Activated effector memory CD4-positive, alpha-beta T cell treated with anti-CD3 and anti-CD28 coated beads, Interleukin-2, amount 50 U/mL, for 16 hours (primary cell): Measurements from ENCODE around the gene SLC6A1.

Source experiments
- DNase-seq: peaks from one replicate; pipeline ENCODE4 v3.0.0-alpha.2; 2020

The SLC6A1 gene

DNA sequence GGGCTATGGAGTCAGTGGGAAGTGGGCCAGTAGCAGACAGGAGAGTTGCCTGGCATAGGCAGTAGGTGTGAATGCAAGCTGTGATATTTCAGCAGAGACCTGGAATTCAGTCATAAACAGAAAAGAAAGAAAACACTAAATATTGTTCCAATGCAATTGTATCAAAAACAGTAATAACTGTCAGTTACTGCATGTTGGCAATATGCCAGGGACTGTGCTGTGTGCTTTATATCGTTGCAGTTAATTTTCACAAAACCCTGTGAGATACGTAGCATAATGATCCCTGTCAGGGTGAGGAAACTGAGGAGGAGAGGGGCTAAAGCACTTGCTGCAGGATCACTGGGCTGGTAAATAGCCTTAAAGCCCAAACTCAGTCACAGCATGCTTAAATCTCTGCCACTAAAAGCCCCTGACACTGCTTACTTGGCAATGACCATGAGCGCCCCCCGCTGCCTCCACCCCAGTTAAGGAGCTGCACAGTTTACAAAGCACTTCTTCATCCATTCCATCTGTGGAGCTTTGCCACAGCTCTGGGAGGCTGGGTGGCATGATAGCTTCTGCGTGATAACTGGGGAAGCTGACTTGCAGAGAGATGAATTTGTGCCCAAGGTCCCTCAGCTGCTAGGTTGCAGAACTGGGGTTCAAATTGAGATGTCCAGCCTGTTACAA is 3.9 kb downstream of the SLC6A1 start:
- DNase-seq: no peak

DNA sequence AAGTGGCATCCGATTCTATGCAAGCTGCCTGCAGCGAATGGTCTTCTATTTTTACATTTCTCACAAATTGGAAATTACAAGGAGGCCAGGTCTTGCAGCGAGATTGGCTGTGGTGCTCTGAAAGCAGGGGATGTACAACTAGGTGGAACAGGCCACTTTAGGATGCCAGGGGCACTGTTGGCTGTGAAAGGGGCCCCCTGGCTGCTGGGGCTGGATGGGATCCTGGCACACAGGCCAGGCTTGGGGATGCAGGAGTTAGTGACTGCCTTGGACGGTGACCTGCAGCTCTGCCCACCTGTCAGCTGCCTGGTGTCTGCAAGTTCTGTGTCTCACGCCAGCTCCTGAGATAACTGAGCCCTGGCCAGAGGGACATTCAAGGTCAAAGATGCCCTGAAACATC is 4.6 kb downstream of the SLC6A1 start:
- DNase-seq: no peak

DNA sequence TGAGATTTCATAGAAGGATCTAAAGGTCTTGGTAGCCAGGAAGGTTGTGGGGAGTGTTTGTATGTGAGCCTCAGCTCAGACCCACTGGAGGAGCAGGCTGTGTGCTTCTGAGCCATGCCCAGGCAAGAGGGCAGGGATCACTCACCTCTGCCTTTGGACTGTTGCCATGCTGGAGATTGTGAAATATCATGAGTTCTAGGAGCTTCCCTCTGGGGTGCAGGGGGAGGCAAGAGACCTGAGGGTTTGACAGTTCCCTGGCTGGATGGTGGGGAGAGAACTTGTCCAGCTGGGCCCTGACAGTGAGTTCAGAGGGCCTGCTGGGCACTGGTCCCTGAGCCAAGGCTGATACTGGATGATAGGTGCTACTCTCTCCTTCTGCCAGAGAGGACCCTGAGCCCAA is 6.0 kb downstream of the SLC6A1 start:
- no peak for DNase-seq

DNA sequence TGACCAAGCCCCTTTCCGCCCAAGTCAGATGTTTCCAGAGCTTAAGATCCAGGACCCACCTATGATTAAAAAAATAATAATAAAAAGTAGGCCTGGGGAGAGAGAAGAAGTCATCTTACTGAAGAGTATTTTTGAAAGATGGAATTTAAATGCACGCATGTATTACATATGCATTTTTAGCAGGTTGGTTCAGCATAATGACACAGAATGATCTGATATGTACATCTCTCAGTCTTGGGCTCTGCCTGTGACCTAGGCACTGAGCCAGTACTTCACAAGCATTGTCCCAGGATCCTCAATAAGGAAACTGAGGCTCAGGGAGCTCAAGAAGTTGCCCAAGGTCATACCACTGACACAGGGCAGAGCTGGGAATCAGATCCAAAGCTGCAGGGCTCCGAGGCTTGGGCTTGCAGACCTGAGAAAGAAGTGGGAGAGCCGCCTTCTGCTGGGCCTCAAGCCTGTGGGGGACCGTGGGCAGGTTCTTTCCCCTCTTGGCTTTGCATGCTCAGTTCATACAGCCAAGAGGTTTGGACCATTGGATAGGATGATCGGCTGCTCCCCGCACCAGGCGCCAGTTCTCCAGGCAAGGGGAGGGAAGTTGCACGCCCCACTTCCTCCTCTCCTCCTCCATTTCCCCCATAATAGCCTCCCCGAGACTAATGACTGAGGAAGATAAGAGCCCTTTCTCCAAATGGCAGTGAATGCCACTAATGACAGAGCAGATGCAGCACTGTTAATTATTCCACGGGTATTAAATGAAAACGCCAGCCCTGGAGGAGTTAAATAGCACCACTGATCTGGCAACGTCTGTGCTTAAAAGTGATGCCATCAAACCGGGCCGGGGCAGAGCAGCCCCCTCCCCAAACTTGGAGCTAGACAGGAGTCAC is 6.9 kb downstream of the SLC6A1 start:
- DNase-seq: no peak

DNA sequence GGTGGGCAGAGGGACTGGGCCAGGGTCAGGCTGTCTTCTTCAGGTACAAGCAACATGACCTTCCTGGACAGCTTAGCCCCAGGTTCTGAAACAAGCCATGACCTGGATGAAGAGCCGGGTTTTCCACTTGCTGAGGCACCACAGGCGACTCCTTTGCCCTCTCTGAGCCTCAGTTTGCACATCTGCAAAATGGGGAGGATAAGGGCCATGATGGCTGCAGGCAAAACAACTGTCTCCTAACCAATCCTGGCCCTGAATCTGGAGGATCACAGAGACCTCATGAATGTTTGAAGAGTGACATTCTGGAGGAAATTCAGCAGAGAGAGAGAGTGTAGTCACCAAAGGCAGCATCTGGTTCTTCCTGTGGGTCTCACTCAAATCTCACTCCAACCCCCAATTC is 8.0 kb downstream of the SLC6A1 start:
- DNase-seq: no peak

DNA sequence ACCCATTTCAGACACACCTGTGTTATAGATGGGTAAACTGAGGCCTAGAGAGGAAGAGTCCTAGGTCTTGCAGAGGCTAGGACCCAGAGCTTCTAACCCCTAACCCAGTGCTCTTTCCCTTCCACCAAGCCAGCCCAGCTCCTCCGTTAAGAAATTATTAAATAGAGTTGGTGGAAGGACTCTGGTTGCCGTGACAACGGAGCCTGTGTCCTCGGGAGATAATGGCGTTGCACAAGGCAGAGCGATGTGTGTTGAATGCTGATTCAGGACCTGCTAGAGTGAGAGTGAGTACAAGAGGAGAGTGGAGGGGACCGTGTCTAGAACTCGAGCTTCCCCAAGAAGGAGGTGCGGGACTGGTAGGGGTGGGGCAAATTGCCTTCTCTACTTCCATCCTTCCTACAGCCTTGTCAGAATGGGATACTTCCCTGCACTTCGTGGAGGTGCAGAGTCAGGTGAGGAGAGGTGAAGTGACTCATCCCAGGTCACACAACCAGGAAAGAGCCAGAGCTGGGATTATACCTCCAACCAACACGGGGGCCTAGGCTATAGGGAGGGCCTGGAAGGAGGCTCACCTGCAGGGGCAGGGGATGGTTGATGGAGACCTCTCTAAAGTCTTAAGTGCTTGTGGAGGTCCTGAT is 8.6 kb downstream of the SLC6A1 start:
- no peak for DNase-seq

DNA sequence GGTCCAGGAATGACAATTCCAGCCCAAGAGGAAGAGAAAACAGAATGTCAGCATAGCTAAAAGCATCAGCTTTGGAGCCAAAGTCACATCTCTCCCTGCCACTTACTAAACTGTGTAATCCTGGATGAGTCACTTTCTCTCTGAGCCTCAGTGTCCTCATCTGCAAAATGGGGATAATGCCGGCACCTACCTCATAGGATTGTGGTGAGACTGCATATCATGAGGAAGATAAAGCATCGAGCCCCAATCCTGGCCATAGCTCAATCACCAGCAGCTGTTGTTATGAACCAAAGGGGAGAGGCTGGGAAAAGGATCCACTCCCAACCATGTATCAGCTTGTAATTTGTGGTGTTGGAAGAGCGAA is 9.1 kb downstream of the SLC6A1 start:
- DNase-seq: no peak

DNA sequence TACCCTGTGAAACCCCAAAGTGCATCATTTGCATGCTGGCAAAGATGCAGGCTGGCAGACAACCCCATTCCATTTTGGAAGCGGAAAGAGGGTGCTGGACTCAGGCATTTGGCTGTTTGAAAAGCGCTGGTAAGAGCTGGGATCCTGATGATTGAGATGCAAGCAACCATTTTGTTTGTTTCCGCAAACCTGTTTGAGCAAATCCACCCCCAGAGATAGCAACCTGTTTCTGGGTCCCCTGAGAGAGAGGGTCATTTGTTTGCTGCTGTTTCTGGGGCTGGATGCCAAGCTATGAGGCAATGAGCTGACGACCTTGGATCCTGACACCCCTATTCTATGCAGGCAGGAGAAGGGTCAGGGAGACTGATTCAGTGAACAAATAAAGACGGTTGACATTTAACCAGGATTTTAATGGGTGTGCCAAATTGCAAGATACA is 9.8 kb downstream of the SLC6A1 start:
- DNase-seq: no peak

DNA sequence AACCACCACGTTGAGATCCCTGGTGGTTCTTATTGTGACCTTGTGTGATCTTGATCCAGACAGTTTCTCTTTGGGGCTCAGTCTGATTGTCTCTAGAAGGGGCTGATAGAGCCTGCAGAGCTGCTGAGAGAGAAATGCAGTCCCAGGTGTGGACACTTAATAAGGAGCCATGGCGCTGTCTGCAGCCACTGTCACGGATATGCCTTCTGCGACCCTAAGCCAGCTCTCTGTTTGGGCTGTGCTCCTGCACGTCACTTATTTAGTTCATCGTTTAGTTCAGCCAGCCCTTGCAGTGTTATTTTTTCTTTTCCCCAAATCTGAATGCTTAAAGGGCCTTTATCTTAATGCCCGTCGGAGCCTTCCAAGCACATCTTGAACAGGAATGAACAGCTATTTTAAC is 12.0 kb downstream of the SLC6A1 start:
- no peak for DNase-seq

DNA sequence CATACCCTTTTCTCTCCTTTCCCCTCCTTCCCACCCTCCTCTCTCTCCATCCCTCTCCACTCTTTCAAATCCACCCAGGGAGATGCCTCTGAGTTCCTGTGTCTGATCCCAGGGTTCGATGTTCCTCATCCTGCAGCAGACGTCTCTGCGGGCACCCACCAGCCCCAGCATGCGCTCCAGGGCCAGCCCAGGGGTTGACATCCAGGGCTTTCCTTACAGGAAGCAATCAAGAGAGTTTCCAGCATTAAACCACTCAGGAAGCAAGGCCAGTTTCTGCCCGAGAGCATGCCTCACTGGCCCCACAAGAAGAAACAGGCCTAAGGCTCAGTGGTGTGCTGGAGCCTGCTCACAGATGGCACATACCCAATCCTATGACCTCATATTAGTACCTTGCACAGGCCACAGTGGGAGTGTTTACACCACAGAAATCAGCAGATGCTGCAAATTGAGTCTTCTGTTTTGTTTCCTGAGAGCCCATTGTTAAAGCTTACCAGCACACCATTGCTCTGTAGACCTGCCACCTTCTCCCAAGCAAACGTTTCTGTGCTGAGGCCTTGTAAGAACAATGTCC is 13.2 kb downstream of the SLC6A1 start:
- no peak for DNase-seq

DNA sequence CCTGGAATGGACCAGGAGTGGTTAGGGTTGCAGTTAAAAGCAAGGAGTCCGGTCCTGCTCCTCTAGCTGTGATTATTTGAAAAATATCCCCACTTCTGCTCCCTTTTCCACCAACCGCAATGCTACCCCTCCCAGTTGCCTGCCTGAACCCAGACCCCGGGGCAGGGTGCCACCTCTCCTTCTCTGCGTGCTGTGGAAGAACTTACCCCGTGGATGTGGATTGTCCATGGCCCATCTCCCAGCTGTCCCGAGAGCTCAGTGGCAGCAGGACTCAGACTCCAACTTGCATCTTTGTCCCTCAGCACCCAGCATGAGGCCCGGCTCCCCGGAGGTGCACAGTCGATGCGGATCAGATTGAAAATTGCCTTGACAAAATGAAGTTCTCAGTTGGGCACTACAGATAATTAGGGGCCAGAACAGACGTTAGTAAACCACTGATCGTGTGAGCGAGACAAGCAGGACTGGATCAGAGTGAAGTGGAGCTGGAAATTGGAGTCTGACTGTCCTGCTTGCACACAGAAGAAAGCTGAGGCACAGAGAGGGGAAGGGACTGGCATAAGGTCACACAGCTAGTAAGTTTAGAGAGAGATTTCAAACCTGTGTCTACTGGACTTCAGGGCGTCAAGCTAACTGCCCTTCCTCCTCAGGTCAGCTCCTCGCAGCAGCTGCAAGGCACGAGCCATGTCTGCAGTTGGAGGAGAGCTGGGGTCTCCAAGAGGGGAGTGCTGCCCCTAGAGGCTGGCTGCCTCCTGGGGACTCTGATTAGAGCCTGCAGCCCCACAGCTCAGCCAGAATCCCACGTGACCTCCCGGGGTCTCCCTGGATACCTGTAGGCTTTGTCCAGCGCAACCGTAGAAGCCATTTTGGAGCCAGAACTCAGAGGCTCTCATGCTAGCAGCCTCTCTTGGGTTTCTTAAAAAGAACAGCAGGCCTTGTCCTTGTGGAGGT is 14.7 kb downstream of the SLC6A1 start:
- no peak for DNase-seq

DNA sequence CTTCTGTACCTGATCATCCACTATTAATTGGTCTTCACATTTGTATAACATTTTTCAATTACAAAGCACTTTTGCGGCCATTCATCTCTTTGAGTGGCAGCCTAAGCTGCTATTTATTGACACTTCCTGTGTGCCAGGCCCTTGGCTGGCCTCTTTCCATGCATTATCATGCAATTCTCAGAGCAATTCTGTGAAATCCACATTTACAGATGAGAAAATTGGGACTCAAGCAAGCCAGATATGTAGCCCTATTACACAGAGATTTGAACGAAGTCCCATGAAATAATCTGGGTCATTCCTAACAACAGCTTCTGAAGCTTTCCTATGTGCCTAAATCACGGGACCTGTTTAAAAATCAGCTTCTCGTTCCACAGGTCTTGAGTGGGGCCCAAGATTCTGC is 17.4 kb downstream of the SLC6A1 start:
- no peak for DNase-seq

DNA sequence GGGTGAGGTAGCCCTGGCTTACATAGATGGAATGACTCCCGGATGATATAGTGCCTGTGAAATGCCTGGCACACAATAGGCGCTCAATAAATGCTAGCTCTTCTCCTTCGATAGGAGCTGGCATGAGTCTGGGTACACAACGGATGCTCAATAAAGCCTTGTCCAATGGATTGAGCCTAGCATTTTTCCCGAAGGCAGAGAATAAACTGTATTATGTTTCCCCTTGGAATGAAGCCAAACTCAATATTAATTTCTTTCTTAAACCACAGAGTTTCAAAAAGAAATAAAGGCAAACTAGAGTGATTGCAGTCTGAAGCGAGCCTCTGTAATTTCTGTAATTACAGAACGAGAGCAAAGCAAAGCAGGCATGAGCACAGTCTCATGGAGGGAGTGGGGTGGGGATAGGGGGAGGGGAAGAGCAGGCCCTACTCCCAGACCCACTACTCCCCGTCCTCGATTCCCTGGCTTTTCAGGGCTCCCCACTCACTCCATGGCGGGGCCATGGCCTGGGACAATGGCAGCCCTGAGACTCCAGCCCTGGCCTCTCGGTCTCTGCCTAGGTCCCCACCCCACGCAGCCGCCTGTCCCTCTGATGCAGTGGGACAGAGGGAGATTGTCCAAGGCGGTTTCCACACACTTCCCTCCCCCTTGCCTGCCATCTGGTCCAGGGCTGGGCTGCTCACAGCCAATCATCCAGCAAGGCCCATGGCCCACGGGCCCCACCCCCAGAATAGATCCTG is 18.0 kb downstream of the SLC6A1 start:
- no peak for DNase-seq

DNA sequence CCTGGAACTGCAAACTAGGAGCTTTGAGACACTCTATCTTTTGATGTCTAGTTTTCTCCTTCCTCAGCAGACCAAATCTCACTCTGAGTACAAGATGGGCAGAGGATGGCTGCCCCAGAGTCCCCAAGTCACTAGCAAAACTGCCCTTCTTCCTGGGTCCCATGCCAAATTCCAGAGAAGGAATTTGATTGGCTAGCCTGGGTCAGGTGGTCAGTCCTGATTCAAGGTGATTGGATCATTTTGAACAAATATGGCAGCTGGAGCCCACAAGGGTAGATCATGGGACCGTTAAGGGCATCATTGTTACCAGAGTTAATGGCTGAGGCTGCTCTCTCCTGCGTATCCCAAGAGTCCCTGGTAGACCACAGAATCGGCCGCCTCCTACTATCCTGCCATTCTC is 21.7 kb downstream of the SLC6A1 start:
- no peak for DNase-seq

DNA sequence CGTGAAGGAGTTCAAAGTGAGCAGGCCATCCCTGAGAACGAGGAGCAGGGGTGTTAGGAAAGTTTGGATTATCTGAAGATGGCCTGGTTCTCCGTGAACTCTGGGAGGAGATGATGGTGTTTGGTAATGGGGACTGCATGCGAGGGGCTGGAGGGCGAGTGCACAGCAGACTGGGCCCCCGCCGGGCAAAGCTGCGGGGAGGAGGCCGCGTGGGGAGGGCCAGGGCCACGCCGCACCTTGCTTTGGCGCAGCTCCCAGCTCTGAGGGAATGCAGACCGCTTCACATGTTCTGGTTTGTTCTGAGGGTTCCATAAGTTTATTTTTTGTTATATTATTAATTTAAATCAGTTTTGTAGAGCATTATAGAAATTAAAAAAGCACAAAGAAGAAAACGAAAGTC is 22.2 kb downstream of the SLC6A1 start:
- no peak for DNase-seq

DNA sequence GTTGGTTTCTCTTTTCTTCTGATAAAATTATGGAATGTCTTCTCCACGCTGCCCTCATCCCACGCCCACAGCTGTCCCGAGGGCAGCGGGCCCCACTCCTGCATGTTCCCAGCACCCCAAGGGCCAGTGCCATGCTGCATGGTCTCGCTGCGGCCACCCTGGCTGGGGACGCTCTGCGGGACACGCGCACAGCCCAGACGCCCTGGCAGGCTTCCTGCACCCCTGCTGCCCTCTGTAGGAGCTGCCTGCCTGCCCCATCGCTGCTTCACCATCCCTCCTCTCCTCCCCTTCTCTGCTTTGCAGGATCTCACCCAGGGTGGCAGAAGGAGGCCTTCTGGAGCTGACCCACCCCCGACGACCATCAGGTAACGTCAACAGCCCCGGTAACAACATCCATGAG is 22.8 kb downstream of the SLC6A1 start:
- DNase-seq: no peak

DNA sequence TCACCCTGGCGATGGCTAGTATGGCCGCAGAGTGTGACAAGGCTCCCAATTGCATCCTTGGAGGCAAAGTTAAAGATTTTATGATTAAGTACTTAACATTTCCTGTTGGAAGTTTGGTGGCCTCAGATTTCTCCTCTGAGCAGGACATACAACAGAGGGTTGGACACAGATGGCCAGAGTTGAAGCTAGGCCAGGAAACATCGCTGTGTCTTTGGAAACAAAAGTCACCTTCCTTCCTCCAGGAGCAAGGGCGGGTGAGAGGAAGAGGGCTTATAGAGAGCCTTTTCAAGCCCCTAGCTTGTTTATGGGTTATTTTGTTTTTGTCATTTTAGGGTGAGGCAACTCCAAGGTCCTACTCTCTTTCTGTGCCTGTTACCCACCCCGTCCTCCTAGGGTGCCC is 24.2 kb downstream of the SLC6A1 start:
- no peak for DNase-seq

DNA sequence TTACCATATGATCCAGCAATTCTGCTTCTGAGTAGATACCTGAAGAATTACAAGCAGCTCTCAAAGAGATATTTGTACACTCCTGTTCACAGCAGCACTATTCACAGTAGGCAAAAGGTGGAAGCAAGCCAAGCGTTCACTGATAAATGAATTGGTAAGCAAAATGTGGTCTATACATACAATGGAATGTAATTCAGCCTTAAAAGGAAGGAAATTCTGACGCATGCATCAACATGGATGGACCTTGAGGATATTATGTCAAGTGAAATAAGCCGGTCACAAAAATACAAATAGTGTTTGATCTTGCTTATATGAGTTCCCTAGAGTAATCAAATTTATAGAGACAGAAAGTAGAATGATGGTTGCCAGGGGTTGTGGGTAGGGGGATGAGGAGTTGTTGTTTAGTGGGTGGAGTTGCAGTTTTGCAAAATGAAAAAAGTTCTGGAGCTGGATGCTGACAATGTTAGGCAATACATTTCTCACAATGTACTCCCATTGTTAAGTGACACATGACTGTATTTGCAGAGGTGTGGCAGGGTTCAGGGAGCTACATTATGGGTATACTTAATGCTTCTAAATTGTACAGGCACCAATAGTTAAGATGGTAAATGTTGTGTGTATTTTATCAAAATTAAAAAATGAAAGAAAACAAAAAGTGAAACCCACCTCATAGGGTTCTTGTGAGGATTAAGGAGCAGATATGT is 26.7 kb downstream of the SLC6A1 start:
- DNase-seq: no peak

DNA sequence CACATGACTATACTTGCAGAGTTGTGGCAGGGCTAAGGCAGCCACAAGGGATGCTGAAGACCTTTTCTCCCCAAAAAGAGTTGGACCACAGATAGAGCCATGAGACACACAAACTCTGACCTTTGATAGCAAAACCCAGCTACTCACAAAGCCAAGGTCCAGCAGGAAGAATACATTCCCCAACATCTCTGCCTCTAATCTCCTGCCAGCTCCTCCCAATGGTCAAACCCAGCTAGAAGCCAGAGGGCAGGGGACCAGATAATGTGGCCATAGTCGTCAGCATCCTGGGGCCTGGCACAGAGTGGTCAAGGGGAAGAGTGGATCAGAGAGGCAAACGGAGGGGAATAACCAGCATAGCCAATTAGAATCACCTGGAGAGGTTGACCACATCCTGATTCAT is 28.2 kb downstream of the SLC6A1 start:
- DNase-seq: no peak

DNA sequence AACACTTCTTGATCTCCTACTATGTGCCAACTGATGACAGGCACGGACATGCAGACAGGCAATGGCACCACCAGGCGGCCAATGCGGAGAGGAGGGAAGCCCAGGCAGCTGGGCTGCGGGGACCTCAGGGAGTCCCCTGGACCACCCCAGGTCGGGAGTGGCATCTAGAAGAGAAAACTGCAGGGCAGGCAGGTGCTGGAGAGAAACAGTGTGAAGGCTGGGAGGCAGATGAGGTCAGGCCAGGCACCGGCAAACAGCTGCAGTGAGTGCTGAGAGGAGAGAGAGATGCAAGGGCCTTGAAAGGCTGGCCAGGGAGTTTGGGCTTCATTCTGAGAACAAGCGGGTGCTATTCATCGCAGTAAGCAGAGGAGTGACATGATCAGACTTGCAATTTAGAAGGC is 29.1 kb downstream of the SLC6A1 start:
- DNase-seq: no peak

DNA sequence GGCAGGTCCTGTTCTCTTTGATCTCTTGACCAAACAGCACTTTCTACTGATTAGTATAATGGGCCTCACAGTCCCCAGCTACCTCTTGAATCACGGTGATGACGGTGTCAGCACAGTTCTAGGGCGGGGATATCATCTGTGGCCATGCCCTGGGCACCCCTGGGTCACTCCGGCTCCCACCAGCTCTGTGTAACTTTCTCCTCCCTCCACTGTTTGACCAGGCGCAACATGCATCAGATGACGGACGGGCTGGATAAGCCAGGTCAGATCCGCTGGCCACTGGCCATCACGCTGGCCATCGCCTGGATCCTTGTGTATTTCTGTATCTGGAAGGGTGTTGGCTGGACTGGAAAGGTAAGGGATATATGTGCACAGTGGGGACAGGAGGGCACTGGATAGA is 29.6 kb downstream of the SLC6A1 start:
- DNase-seq: no peak
